ENCODE measurements around the gene TBCC. TPM values are rescaled to one million over a fixed set of nuclear protein-coding genes. Genes with fewer than 3 reads are reported as not detected.

The TBCC gene
- total RNA-seq, 2 experiments from 2014 or later: 12.6 to 12.9 TPM

GRCh38 chr6:42766163-42766670 lies 20.3 kb upstream of the TBCC start:
- CTCF ChIA-PET: no interaction called here

GRCh38 chr6:42764911-42765648 lies 19.2 kb upstream of the TBCC start:
- DNase-seq: no peak
- Mint-ChIP-seq H3K9me3 (no peaks in the 10 kb centered on the region), H3K27me3 (ENCODE audit: low read depth) (no peaks in the 10 kb centered on the region), H3K27ac (no peak overlapping the region), H3K36me3 (ENCODE audit: low read depth) (no peaks in the 10 kb centered on the region), H3K4me3 (no peak overlapping the region), H3K4me1 (ENCODE audit: low read depth) (peaks cover 15% of the 10 kb centered on the region)
- CTCF ChIA-PET: interaction anchor here (0.7 kb wide), 2 partner anchors 245 to 396 kb away, joined by 3 read pairs; no protein-coding TSS in a partner anchor
- intact Hi-C loops (cut with micrococcal nuclease): no loop called here

More at GRCh38 chr6:42766163-42766670, 20.3 kb upstream of the TBCC start:
- no peak for DNase-seq
- H3K9me3 Mint-ChIP-seq: no peaks in the 10 kb centered on the region
- H3K27ac Mint-ChIP-seq: no peak overlapping the region
- H3K36me3 Mint-ChIP-seq (ENCODE audit: low read depth): no peaks in the 10 kb centered on the region
- H3K4me1 Mint-ChIP-seq (ENCODE audit: low read depth): peaks cover 25% of the 10 kb centered on the region
- intact Hi-C loops (cut with micrococcal nuclease): no loop called here
- H3K27me3 Mint-ChIP-seq (ENCODE audit: low read depth): no peaks in the 10 kb centered on the region
- H3K4me3 Mint-ChIP-seq: no peak overlapping the region

GRCh38 chr6:42762950-42763349 lies 17.0 kb upstream of the TBCC start:
- H3K9me3 Mint-ChIP-seq: no peaks in the 10 kb centered on the region
- no peaks in the 10 kb centered on the region for H3K36me3 Mint-ChIP-seq (ENCODE audit: low read depth)
- no peak for DNase-seq
- no peaks in the 10 kb centered on the region for H3K27me3 Mint-ChIP-seq (ENCODE audit: low read depth)
- intact Hi-C loops (cut with micrococcal nuclease): no loop called here
- CTCF ChIA-PET: interaction anchor here (0.6 kb wide), 1 partner anchor 101 kb away, joined by 3 read pairs; no protein-coding TSS in a partner anchor
- H3K4me1 Mint-ChIP-seq (ENCODE audit: low read depth): peaks cover 8% of the 10 kb centered on the region
- H3K27ac Mint-ChIP-seq: no peak overlapping the region
- no peak overlapping the region for H3K4me3 Mint-ChIP-seq

DNA sequence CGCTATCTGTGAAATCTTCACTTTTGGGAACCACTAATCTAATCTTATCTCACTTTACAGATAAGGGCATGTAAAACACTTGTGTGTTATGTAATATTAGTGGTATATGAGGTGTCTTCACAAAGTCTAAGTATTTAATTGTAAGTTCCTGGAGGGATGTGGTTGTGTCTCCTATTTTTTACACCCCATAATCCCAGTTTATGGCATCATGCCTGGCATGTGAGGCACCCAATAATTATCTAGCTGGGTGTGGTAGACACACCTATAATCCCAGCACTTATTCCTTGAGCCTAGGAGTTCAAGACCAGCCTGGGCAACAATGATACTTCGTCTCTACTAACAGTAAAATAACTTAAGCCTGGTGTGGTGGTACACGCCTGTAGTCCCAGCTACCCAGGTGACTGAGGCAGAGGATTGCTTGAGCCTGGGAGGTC lies 16.5 kb upstream of the TBCC start:
- Mint-ChIP-seq H3K36me3 (ENCODE audit: low read depth) (no peaks in the 10 kb centered on the region), H3K4me1 (ENCODE audit: low read depth) (peaks cover 6% of the 10 kb centered on the region), H3K27ac (no peak overlapping the region), H3K4me3 (no peak overlapping the region), H3K27me3 (ENCODE audit: low read depth) (no peaks in the 10 kb centered on the region), H3K9me3 (no peaks in the 10 kb centered on the region)
- CTCF ChIA-PET: no interaction called here
- intact Hi-C loops (cut with micrococcal nuclease): no loop called here
- no peak for DNase-seq

- no peaks in the 10 kb centered on the region for H3K36me3 Mint-ChIP-seq (ENCODE audit: low read depth)
Measured at GRCh38 chr6:42761287-42762067, 15.6 kb upstream of the TBCC start.

DNA sequence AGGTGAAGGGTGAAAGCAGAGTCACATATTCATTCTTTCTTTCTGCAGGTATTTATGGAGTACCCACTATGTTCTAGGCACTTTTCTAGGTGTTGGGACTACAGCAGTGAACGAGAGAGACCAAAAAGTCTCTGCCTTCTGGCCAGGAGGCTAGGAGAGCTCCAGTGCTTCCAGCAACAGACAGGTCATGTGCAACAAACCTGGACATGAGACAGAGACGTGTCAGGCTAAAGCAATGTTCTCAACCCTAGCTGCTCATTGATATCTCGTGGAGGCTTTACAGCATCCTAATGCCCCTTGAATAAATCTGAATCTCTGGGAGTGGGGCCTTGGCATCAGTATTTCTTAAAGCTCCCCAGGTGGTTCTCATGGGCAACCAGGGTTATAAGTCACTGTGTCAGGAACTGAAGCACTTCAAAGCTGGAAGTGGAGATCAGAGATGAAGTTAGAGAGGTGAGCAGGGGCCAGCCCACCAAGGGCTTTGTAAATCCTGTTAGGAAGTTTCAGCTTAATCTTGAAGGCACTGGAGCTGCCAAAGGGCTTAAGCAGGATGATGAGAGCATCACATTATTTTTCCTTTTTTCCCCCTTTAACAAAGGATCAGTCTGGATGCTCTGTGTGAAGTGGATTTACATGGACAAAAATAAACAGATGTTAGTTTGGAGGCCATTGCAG lies 13.0 kb upstream of the TBCC start:
- Mint-ChIP-seq H3K9me3 (no peaks in the 10 kb centered on the region), H3K36me3 (ENCODE audit: low read depth) (no peaks in the 10 kb centered on the region), H3K4me3 (no peak overlapping the region), H3K4me1 (ENCODE audit: low read depth) (peaks cover 2% of the 10 kb centered on the region), H3K27ac (no peak overlapping the region), H3K27me3 (ENCODE audit: low read depth) (no peaks in the 10 kb centered on the region)
- DNase-seq: no peak
- intact Hi-C loops (cut with micrococcal nuclease): no loop called here
- CTCF ChIA-PET: interaction anchor here (0.6 to 1.0 kb wide), 3 partner anchors 10 to 625 kb away, joined by 3 to 4 read pairs (median 3); no protein-coding TSS in a partner anchor

More at GRCh38 chr6:42761287-42762067, 15.6 kb upstream of the TBCC start:
- H3K4me3 Mint-ChIP-seq: no peak overlapping the region
- intact Hi-C loops (cut with micrococcal nuclease): no loop called here
- no peak overlapping the region for H3K27ac Mint-ChIP-seq
- H3K4me1 Mint-ChIP-seq (ENCODE audit: low read depth): peaks cover 5% of the 10 kb centered on the region
- DNase-seq: no peak
- CTCF ChIA-PET: no interaction called here
- no peaks in the 10 kb centered on the region for H3K9me3 Mint-ChIP-seq
- no peaks in the 10 kb centered on the region for H3K27me3 Mint-ChIP-seq (ENCODE audit: low read depth)

DNA sequence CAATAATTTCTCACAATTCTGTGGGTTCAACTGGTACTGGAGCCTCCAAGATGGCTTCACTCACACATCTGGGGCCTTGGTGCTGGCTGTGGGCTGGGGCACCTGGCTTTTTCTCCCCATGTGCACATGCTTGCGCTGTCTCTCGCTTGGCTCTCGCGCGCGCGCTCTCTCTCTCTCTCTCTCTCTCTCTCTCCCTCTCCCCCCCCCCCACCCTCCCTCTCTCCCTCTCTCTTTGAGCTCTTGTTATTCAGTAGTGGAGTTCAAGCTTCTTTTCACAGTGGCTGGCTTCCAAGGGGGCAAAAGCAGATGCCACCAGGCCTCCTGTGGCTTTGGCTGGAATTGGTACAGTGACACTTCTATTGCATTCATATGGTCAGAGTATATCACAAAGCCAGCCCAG lies 10.8 kb upstream of the TBCC start:
- Mint-ChIP-seq H3K27ac (no peak overlapping the region), H3K4me1 (ENCODE audit: low read depth) (peaks cover 2% of the 10 kb centered on the region), H3K36me3 (ENCODE audit: low read depth) (peaks cover 3% of the 10 kb centered on the region), H3K9me3 (no peaks in the 10 kb centered on the region), H3K4me3 (no peak overlapping the region), H3K27me3 (ENCODE audit: low read depth) (no peaks in the 10 kb centered on the region)
- CTCF ChIA-PET: no interaction called here
- DNase-seq: no peak
- intact Hi-C loops (cut with micrococcal nuclease): no loop called here

DNA sequence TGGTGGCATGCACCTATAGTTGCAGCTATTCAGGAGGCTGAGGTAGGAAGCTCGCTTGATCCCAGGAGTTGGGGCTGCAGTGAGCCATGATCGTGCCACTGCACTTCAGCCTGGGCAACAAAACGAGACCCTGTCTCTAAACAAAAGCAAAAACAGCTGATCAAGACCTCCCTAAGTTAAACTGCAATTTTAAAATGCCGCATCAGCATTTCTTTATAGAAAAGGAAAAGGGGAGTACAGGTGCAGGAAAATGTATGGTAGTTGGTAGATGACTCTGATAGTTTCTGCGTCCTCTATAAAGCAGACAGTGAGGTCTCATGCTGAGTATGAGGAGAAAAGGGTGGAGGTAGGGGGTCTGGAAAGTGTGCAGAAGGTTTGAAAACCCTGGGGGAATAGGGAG lies 8.9 kb upstream of the TBCC start:
- H3K4me1 Mint-ChIP-seq (ENCODE audit: low read depth): peaks cover 6% of the 10 kb centered on the region
- H3K36me3 Mint-ChIP-seq (ENCODE audit: low read depth): peaks cover 3% of the 10 kb centered on the region
- intact Hi-C loops (cut with micrococcal nuclease): no loop called here
- H3K9me3 Mint-ChIP-seq: no peaks in the 10 kb centered on the region
- H3K4me3 Mint-ChIP-seq: no peak overlapping the region
- no peak for DNase-seq
- no peak overlapping the region for H3K27ac Mint-ChIP-seq
- H3K27me3 Mint-ChIP-seq (ENCODE audit: low read depth): no peaks in the 10 kb centered on the region
- CTCF ChIA-PET: interaction anchor here (1.4 kb wide), 1 partner anchor 28 kb away, joined by 5 read pairs; no protein-coding TSS in a partner anchor

DNA sequence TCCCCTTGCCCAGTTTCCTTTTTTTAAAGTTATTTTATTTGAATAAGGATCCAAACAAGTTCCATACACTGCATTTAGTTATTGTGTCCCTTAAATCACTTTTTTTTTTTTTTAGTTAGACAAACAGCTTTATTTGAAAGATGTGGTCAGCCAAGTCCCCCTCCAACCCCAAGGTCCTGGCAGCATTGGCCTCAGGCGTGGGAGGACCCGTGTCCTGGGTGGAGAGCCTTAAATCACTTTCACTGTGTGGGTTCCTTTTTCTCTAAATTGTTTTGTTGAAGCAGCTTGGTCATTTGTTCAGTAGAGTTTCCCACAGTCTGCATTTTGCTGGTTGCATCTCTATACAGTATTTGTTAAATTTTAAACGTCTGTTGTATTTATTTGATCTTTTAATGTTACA lies 5.2 kb upstream of the TBCC start:
- H3K9me3 Mint-ChIP-seq: no peaks in the 10 kb centered on the region
- H3K27ac Mint-ChIP-seq: no peak overlapping the region
- intact Hi-C loops (cut with micrococcal nuclease): no loop called here
- no peak overlapping the region for H3K4me3 Mint-ChIP-seq
- no peaks in the 10 kb centered on the region for H3K27me3 Mint-ChIP-seq (ENCODE audit: low read depth)
- H3K36me3 Mint-ChIP-seq (ENCODE audit: low read depth): peaks cover 3% of the 10 kb centered on the region
- CTCF ChIA-PET: no interaction called here
- DNase-seq: no peak
- H3K4me1 Mint-ChIP-seq (ENCODE audit: low read depth): peaks cover 18% of the 10 kb centered on the region

DNA sequence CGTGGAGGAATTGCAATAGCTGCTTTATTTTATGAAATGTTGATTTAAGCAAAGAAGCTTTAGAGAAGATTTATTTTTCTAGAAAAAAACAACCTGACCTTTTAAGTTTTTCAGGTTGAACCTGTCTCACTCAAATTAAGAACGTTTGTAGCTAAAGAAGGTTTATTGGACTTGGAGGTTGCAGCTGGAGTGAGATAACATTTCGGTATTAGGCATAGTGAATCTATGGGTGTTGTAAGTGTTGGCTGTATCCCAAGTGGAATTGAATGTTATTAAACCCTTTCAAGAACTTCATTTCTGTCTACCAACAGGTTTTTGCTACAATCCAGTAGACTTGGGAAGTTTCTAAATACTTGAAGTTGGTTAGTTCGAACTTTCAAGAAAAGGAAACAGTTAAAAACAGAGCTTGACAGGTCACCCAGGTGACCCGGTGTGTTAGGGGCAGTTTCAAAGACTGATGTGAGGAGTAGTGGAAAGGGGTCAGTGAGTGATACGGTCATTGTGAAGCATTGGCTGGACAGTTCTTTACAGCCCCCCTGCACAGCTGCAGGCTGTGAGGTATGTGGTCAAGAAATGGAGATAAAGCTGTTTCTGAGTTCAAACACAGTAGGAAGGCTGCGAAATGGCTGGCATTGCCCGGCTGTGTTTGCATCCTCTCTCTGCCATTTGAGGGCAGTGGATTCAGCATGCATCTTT lies 2.4 kb upstream of the TBCC start:
- H3K36me3 Mint-ChIP-seq (ENCODE audit: low read depth): peaks cover 15% of the 10 kb centered on the region
- CTCF ChIA-PET: interaction anchor here (0.6 to 1.7 kb wide), 3 partner anchors 22 to 163 kb away, joined by 3 to 7 read pairs (median 4); no protein-coding TSS in a partner anchor
- intact Hi-C loops (cut with micrococcal nuclease): loop anchor here (10.0 kb wide), 1 partner anchor 964 kb away; the partner anchor contains the start of genes PRICKLE4 and TOMM6
- H3K27ac Mint-ChIP-seq: no peak overlapping the region
- H3K4me1 Mint-ChIP-seq (ENCODE audit: low read depth): peaks cover 29% of the 10 kb centered on the region
- H3K27me3 Mint-ChIP-seq (ENCODE audit: low read depth): no peaks in the 10 kb centered on the region
- peaks cover 2% of the 10 kb centered on the region for H3K9me3 Mint-ChIP-seq
- H3K4me3 Mint-ChIP-seq: peak overlapping the region; percentile 100
- DNase-seq: no peak

GRCh38 chr6:42746463-42747391 lies 824 bp upstream of the TBCC start:
- Mint-ChIP-seq H3K27me3 (ENCODE audit: low read depth) (no peaks in the 10 kb centered on the region), H3K36me3 (ENCODE audit: low read depth) (peaks cover 12% of the 10 kb centered on the region), H3K27ac (peak overlapping the region; percentile 99), H3K9me3 (peaks cover 8% of the 10 kb centered on the region), H3K4me1 (ENCODE audit: low read depth) (peaks cover 29% of the 10 kb centered on the region), H3K4me3 (peak overlapping the region; percentile 100)
- peak; percentile 80 for DNase-seq
- intact Hi-C loops (cut with micrococcal nuclease): loop anchor here (1.0 to 10.0 kb wide), 16 partner anchors 20 to 962 kb away; partner anchors contain the start of genes BICRAL, CNPY3, KLC4 and KLHDC3
- CTCF ChIA-PET: interaction anchor here (1.2 kb wide), 1 partner anchor 29 kb away, joined by 7 read pairs; no protein-coding TSS in a partner anchor
